BLaER1 treated with 17β-estradiol and CSF1 and Interleukin-3, amounts not matched to agents 10 nM and 100 nM (cell line): ENCODE data around the gene AKAP17A.

Source experiments
- H3K27ac ChIP-seq, 11 experiments: shearing (Covaris generic); formaldehyde crosslinking; 2 replicates each; pipeline ENCODE4 v1.8.1; 2022
- H3K27me3 ChIP-seq, 11 experiments: shearing (Covaris generic); formaldehyde crosslinking; 2 replicates each; pipeline ENCODE4 v1.8.1; 2022
- H3K36me3 ChIP-seq, 11 experiments: shearing (Covaris generic); formaldehyde crosslinking; 2 replicates each; pipeline ENCODE4 v1.8.1; 2022
- H3K4me1 ChIP-seq, 10 experiments: shearing (Covaris generic); formaldehyde crosslinking; 2 replicates each; pipeline ENCODE4 v1.8.1; 2022
- H3K4me2 ChIP-seq, 11 experiments: shearing (Covaris generic); formaldehyde crosslinking; 2 replicates each; pipeline ENCODE4 v1.8.1; 2022
- H3K4me3 ChIP-seq, 10 experiments: shearing (Covaris generic); formaldehyde crosslinking; 2 replicates each; pipeline ENCODE4 v1.8.1; 2022
- H3K9ac ChIP-seq, 11 experiments: shearing (Covaris generic); formaldehyde crosslinking; 2 replicates each; pipeline ENCODE4 v1.8.1; 2022
- H3K9me3 ChIP-seq, 11 experiments: shearing (Covaris generic); formaldehyde crosslinking; replicated peaks in 1 of 11; 2 replicates each; pipeline ENCODE4 v1.8.1; 2022
- H4K20me1 ChIP-seq, 11 experiments: shearing (Covaris generic); formaldehyde crosslinking; 2 replicates each; pipeline ENCODE4 v1.8.1; 2022
- Cebpa-rat ChIP-seq, 11 experiments: shearing (Covaris generic); IDR thresholded peaks; 2 replicates each; pipeline ENCODE4 v1.8.1; 2022

Gene AKAP17A

DNA sequence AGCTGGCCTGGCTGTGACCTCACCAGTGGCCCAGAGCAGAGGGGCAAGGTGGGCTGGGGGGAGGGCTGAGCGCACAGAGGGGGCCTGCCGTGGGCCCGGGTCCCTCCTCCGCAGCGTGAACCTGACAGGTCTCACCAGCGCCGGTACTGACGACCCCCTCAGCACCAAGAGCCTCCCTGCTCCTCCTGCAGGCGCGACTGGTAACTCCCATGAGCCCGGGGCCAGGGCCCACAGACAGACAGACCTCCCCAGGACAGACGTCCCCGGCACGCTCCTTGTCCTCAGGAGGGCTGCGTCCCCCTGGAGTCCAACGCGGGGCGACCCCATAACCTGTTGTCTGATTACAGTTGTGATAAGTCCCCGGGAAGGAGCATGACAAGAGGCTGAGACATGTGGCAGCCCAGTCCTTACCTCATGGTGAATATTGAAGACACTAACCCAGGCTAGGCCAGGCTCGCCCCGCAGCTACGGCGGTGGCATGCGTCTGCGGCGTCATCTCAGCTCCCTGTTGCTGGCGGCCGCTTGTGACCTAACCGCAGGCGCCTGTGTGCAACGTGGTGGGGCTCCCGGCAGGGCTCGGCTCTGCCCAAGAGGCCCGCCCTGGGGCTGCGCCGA lies 8.5 kb downstream of the AKAP17A start:
- Histone ChIP-seq H3K9ac (peak overlapping the region in 10 of 11 experiments; percentile 5 to 72 (median 66); a peak in 17 of 22 replicates), H3K27ac (peak overlapping the region in 9 of 11 experiments; percentile 56 to 79 (median 70); a peak in 17 of 22 replicates), H3K4me2 (peak overlapping the region; percentile 84 to 96 (median 92)), H3K27me3 (peaks cover 0 to 4% (median 0%) of the 10 kb centered on the region in 11 experiments; a peak in 1 of 22 replicates), H4K20me1 (peaks cover 69 to 96% (median 93%) of the 10 kb centered on the region in 11 experiments), H3K4me1 (peaks cover 37 to 55% (median 47%) of the 10 kb centered on the region in 10 experiments), H3K36me3 (peaks cover 74 to 86% (median 82%) of the 10 kb centered on the region in 11 experiments), H3K9me3 (peaks cover 0 to 28% (median 21%) of the 10 kb centered on the region in 11 experiments; a peak in 18 of 22 replicates), H3K4me3 (peak overlapping the region in 8 of 10 experiments; percentile 32 to 58 (median 51); a peak in 13 of 20 replicates)
- no peak for TF ChIP-seq Cebpa-rat (IDR thresholded peaks at IDR 0.05)

DNA sequence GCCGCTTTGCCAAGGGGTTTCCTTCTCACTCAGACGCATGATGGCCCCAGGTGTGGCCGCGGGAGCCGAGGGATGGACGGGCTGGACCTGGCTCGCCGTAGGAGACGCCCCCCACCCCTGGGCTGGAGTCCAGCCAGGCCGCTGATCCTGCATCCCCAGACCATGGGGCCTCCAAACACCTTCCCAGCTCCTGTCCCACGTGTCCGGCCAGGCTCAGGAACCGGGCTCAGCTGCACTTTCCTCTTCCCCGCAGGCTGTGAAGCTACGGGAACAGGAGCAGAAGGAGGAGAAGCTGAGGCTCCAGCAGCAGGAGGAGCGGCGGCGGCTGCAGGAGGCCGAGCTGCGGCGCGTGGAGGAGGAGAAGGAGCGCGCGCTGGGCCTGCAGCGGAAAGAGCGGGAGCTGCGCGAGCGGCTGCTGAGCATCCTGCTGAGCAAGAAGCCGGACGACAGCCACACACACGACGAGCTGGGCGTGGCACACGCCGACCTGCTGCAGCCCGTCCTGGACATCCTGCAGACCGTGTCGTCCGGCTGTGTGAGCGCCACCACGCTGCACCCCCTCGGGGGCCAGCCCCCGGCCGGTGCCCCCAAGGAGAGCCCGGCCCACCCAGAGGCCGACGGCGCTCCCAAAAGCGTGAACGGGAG lies 9.1 kb downstream of the AKAP17A start:
- Histone ChIP-seq H3K4me2 (peak overlapping the region in 9 of 11 experiments; percentile 84 to 96 (median 93); a peak in 15 of 22 replicates), H3K9ac (peak overlapping the region in 4 of 11 experiments; percentile 63 to 71 (median 67); a peak in 4 of 22 replicates), H3K36me3 (peaks cover 68 to 84% (median 79%) of the 10 kb centered on the region in 11 experiments), H3K9me3 (peaks cover 0 to 28% (median 21%) of the 10 kb centered on the region in 11 experiments; a peak in 18 of 22 replicates), H3K27me3 (peaks cover 0 to 4% (median 0%) of the 10 kb centered on the region in 11 experiments; a peak in 1 of 22 replicates), H3K4me3 (0 out of 20 replicates have a peak overlapping the region, but pooled peaks of 1 of the 10 experiments have one; percentile 26), H4K20me1 (peaks cover 63 to 96% (median 93%) of the 10 kb centered on the region in 11 experiments), H3K4me1 (peaks cover 36 to 53% (median 42%) of the 10 kb centered on the region in 10 experiments), H3K27ac (no peak overlapping the region)
- no peak for TF ChIP-seq Cebpa-rat (IDR thresholded peaks at IDR 0.05)

DNA sequence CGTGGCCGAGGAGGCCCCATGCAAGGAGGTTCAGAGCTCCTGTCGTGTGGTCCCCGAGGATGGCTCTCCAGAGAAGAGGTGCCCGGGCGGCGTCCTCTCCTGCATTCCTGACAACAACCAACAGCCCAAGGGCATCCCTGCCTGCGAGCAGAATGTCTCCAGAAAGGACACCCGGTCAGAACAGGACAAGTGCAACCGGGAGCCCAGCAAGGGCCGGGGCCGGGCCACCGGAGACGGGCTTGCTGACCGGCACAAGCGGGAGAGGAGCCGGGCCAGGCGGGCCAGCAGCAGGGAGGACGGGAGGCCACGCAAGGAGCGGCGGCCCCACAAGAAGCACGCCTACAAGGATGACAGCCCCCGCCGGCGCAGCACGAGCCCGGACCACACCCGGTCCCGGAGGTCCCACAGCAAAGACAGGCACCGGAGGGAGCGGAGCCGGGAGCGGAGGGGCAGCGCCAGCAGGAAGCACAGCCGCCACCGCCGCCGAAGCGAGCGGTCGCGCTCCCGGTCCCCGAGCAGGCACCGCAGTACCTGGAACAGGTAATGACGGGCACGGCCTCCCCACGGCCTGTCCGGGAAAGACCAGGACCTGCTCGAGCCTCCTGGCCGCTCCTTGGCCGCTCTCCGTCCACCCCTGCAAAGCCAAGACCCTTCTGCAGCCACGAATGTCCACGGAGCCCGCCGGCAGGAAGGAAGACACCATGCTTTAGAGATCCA lies 9.8 kb downstream of the AKAP17A start:
- peaks cover 33 to 50% (median 37%) of the 10 kb centered on the region in 10 experiments for H3K4me1 ChIP-seq
- H3K27me3 ChIP-seq = peaks cover 0 to 4% (median 0%) of the 10 kb centered on the region in 11 experiments; a peak in 1 of 22 replicates
- peak overlapping the region in 3 of 10 experiments; percentile 14 to 29 (median 26); a peak in 3 of 20 replicates for H3K4me3 ChIP-seq
- no peak overlapping the region for H3K4me2 ChIP-seq
- no peak overlapping the region for H3K9ac ChIP-seq
- no peak for TF ChIP-seq Cebpa-rat (IDR thresholded peaks at IDR 0.05)
- peaks cover 61 to 83% (median 74%) of the 10 kb centered on the region in 11 experiments for H3K36me3 ChIP-seq
- peaks cover 58 to 95% (median 87%) of the 10 kb centered on the region in 11 experiments for H4K20me1 ChIP-seq
- H3K9me3 ChIP-seq = peaks cover 0 to 28% (median 21%) of the 10 kb centered on the region in 11 experiments; a peak in 18 of 22 replicates
- H3K27ac ChIP-seq = no peak overlapping the region

DNA sequence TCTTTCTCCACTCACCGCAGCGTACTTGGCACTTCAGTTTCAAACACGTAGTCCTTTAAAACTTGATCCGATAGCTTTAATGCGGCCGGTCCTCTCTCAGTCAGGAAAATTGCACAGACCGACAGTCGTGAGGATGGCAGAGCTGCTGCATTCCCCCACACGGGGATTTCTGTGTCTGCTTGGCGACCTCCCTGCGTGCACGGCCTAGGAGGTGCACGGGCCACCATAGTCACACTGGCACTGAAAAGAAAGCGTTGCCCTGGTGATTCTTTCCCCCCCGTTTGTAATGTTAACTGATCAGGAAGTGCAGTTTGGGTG lies 10.3 kb downstream of the AKAP17A start:
- no peak overlapping the region for H3K9ac ChIP-seq
- peaks cover 58 to 97% (median 85%) of the 10 kb centered on the region in 11 experiments for H4K20me1 ChIP-seq
- H3K9me3 ChIP-seq = peaks cover 0 to 28% (median 21%) of the 10 kb centered on the region in 11 experiments; a peak in 18 of 22 replicates
- peaks cover 33 to 49% (median 37%) of the 10 kb centered on the region in 10 experiments for H3K4me1 ChIP-seq
- H3K27ac ChIP-seq = no peak overlapping the region
- H3K4me2 ChIP-seq = no peak overlapping the region
- H3K36me3 ChIP-seq = peaks cover 61 to 87% (median 77%) of the 10 kb centered on the region in 11 experiments
- TF ChIP-seq Cebpa-rat (IDR thresholded peaks at IDR 0.05) = no peak
- peaks cover 0 to 4% (median 0%) of the 10 kb centered on the region in 11 experiments; a peak in 1 of 22 replicates for H3K27me3 ChIP-seq
- peak overlapping the region in 4 of 10 experiments; percentile 8 to 29 (median 20); a peak in 3 of 20 replicates for H3K4me3 ChIP-seq

DNA sequence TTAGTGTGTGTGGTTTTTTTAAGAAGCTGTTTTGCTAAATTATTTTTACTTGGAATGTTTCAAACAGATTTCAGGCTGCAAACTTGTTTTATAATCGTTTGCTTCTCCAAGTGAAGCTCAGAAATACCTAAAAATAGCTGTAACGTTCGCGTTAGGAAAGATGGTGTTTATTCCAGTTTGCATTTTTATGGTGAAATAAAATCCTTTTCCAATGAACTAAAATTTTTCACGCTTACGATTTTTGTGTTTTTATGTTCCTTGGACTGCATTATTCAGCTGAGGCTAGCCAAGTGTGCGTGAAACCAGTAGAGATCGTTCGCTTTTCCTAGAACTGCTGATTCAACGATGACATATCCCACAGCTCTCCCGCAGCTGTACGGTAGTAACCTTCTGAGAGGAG lies 10.9 kb downstream of the AKAP17A start:
- Histone ChIP-seq H3K27ac (no peak overlapping the region), H3K9ac (no peak overlapping the region), H3K9me3 (peaks cover 0 to 28% (median 21%) of the 10 kb centered on the region in 11 experiments; a peak in 18 of 22 replicates), H4K20me1 (peaks cover 53 to 93% (median 79%) of the 10 kb centered on the region in 11 experiments), H3K4me2 (no peak overlapping the region), H3K36me3 (peaks cover 55 to 83% (median 74%) of the 10 kb centered on the region in 11 experiments), H3K27me3 (peaks cover 0 to 4% (median 0%) of the 10 kb centered on the region in 11 experiments; a peak in 1 of 22 replicates), H3K4me1 (peaks cover 27 to 43% (median 31%) of the 10 kb centered on the region in 10 experiments), H3K4me3 (no peak overlapping the region)
- no peak for TF ChIP-seq Cebpa-rat (IDR thresholded peaks at IDR 0.05)

DNA sequence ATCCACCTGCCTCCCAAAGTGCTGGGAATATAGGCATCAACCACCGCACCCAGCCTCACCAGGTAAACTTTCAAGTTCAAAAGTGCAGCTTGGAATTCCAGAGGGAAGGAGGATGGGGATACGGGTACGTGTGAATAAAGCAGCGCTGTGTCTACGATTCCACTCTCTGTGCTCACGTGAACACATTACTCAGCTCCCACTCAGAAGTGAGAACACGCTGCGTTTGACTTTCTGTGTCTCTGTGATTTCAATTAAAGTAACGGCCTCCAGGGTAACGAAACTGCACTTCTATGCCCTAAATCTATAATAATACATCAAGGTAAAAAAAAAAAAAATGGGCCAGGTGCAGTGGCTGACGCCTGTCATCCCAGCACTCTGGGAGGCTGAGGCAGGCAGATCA lies 15.1 kb downstream of the AKAP17A start:
- Histone ChIP-seq H3K36me3 (peaks cover 26 to 54% (median 45%) of the 10 kb centered on the region in 11 experiments), H3K27me3 (peaks cover 0 to under 1% (median 0%) of the 10 kb centered on the region in 11 experiments; a peak in 1 of 22 replicates), H3K27ac (no peak overlapping the region), H3K4me3 (no peak overlapping the region), H3K4me1 (peaks cover 11 to 29% (median 19%) of the 10 kb centered on the region in 10 experiments; a peak in 19 of 20 replicates), H3K9me3 (peaks cover 0 to 18% (median 11%) of the 10 kb centered on the region in 11 experiments; a peak in 18 of 22 replicates), H4K20me1 (peaks cover 11 to 51% (median 37%) of the 10 kb centered on the region in 11 experiments; a peak in 20 of 22 replicates), H3K9ac (no peak overlapping the region), H3K4me2 (no peak overlapping the region)
- no peak for TF ChIP-seq Cebpa-rat (IDR thresholded peaks at IDR 0.05)

DNA sequence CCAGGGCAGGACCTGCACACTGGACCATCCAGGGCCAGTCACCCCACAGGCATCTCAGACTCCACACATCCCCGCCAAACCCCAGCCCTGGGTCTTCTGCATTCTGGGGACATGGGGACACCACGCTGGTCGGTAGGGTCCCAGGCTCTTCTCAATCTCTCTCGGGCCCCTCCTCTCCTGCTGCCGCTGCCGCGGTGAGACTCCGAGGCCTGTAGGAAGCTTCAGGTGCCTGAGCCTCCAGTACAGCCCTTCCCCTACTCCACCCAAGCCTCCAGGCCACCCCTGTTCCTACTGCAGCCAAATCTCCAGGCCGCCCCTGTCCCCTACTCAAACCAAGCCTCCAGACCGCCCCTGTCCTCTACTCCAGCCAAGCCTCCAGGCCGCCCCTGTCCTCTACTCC lies 17.9 kb downstream of the AKAP17A start:
- Histone ChIP-seq H3K4me2 (peak overlapping the region; percentile 27 to 57 (median 45); a peak in 12 of 22 replicates), H3K9me3 (no peaks in the 10 kb centered on the region), H3K4me1 (peaks cover 11 to 29% (median 19%) of the 10 kb centered on the region in 10 experiments; a peak in 19 of 20 replicates), H4K20me1 (peaks cover 0 to 24% (median 14%) of the 10 kb centered on the region in 11 experiments; a peak in 16 of 22 replicates), H3K27ac (peak overlapping the region in 3 of 11 experiments; percentile 43 to 68 (median 67); a peak in 6 of 22 replicates), H3K4me3 (no peak overlapping the region), H3K36me3 (peaks cover under 1 to 26% (median 17%) of the 10 kb centered on the region in 11 experiments; a peak in 18 of 22 replicates), H3K27me3 (no peaks in the 10 kb centered on the region), H3K9ac (0 out of 22 replicates have a peak overlapping the region, but pooled peaks of 1 of the 11 experiments have one; percentile 50)
- no peak for TF ChIP-seq Cebpa-rat (IDR thresholded peaks at IDR 0.05)

DNA sequence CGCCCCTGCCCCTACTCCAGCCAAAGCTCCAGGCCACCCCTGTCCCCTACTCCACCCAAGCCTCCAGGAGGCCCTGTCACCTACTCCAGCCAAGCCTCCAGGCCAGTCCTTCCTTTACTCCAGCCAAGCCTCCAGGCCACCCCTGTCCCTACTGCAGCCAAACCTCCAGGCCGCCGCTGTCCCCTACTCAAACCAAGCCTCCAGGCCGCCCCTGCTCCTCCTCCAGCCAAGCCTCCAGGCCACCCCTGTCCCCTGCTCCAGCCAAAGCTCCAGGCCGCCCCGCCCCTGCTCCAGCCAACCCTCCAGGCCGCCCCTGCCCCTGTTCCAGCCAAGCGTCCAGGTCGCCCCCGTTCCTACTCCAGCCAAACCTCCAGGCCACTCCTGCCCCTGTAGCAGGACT lies 18.4 kb downstream of the AKAP17A start:
- Histone ChIP-seq H4K20me1 (peaks cover 0 to 20% (median 10%) of the 10 kb centered on the region in 11 experiments; a peak in 16 of 22 replicates), H3K9ac (peak overlapping the region in 5 of 11 experiments; percentile 19 to 50 (median 45); a peak in 5 of 22 replicates), H3K4me3 (no peak overlapping the region), H3K27me3 (no peaks in the 10 kb centered on the region), H3K9me3 (peaks cover 0 to under 1% (median 0%) of the 10 kb centered on the region in 11 experiments; a peak in 2 of 22 replicates), H3K36me3 (peaks cover 0 to 22% (median 13%) of the 10 kb centered on the region in 11 experiments; a peak in 14 of 22 replicates), H3K4me1 (peaks cover 11 to 29% (median 19%) of the 10 kb centered on the region in 10 experiments; a peak in 19 of 20 replicates), H3K27ac (peak overlapping the region in 7 of 11 experiments; percentile 33 to 68 (median 52); a peak in 12 of 22 replicates), H3K4me2 (peak overlapping the region; percentile 27 to 57 (median 45))
- TF ChIP-seq Cebpa-rat (IDR thresholded peaks at IDR 0.05) = no peak
